ENCODE data around the gene AKIP1. TPM values are rescaled to one million over a fixed set of nuclear protein-coding genes. Genes with fewer than 3 reads are reported as not detected.

Gene AKIP1
- total and polyA plus RNA-seq, 9 of the 15 experiments (the other 6 are each of a cell fraction or from before 2014, with no cell fraction given): 9.0 to 52.6 (median 36.2) TPM

- 0 out of 4 replicates have a peak, but pooled peaks of 1 of the 2 experiments have one; percentile 23 for TF ChIP-seq TEAD1 (CRISPR knock-in tag; IDR thresholded peaks at IDR 0.05)
- peak; percentile 18 for TF ChIP-seq SP2 (IDR thresholded peaks at IDR 0.05; ENCODE audit: extremely low read depth, low read depth, low read length, poor library complexity, severe bottlenecking)
- peak; percentile 89 for TF ChIP-seq SMAD4 (CRISPR knock-in tag; conservative IDR thresholded peaks at IDR 0.05)
- 0 out of 2 replicates have a peak, but pooled peaks have one; percentile 51 for TF ChIP-seq ZBTB49 (CRISPR knock-in tag; IDR thresholded peaks at IDR 0.05; ENCODE audit: borderline replicate concordance)
- peak; percentile 35; the same call in 1 of the 2 replicates for TF ChIP-seq ERF (CRISPR knock-in tag; IDR thresholded peaks at IDR 0.05)
- TF ChIP-seq NFIC (IDR thresholded peaks at IDR 0.05): peak; percentile 46; the same call in 1 of the 2 replicates
- TF ChIP-seq MXI1 (IDR thresholded peaks at IDR 0.05; ENCODE audit: low read depth, low read length): peak; percentile 66
- peak; percentile 53; the same call in 1 of the 2 replicates for TF ChIP-seq ZNF766 (CRISPR knock-in tag; conservative IDR thresholded peaks at IDR 0.05)
- no peak for TF ChIP-seq ZNF830 (CRISPR knock-in tag; IDR thresholded peaks at IDR 0.05)
- TF ChIP-seq ZNF586 (CRISPR knock-in tag; conservative IDR thresholded peaks at IDR 0.05): no peak
- TF ChIP-seq SREBF2 (CRISPR knock-in tag; IDR thresholded peaks at IDR 0.05): no peak
- peak in 1 of 2 experiments; percentile 54 for TF ChIP-seq E2F6 (IDR thresholded peaks at IDR 0.05; ENCODE audit: borderline replicate concordance in 1 of 2, extremely low read depth in 1 of 2, insufficient read depth in 1 of 2, insufficient read length in 1 of 2, low read depth in 1 of 2, low read length in 1 of 2, poor library complexity in 1 of 2, severe bottlenecking in 1 of 2)
- no peak for TF ChIP-seq RNF219 (CRISPR knock-in tag; IDR thresholded peaks at IDR 0.05)
- peak; percentile 53; the same call in 1 of the 2 replicates for TF ChIP-seq HLTF (IDR thresholded peaks at IDR 0.05)
- peak; percentile 2; the same call in 1 of the 2 replicates for TF ChIP-seq CBFA2T3 (IDR thresholded peaks at IDR 0.05)
- peak; percentile 88 for TF ChIP-seq GMEB1 (CRISPR knock-in tag; IDR thresholded peaks at IDR 0.05)
- TF ChIP-seq ZNF77 (CRISPR knock-in tag; IDR thresholded peaks at IDR 0.05): no peak
- peak; percentile 49 for TF ChIP-seq RB1 (IDR thresholded peaks at IDR 0.05; ENCODE audit: low read depth)
- TF ChIP-seq HDAC1 (IDR thresholded peaks at IDR 0.05): peak; percentile 72 to 96; a peak in 3 of 4 replicates
These were observed 53.6 kb downstream of the AKIP1 start, which contains the start of gene TMEM9B (continued) for GRCh38 chr11:8964324-8965320.
